Suprapubic skin (tissue), 4 donors: ENCODE data around the gene FBXO17.

Source experiments
- POLR2A ChIP-seq, 2 donors: fragments of 450-650 bp; IDR thresholded peaks; one replicate each; pipeline ENCODE4 v1.6.1; 2017; ENCODE audit warnings: antibody characterized with exemption in 2 of 2, mild to moderate bottlenecking in 2 of 2, moderate library complexity in 2 of 2
- POLR2AphosphoS5 ChIP-seq, 3 donors: sonication (generic); formaldehyde crosslinking; IDR thresholded peaks; one replicate each; pipeline ENCODE4 v1.6.1; 2017; ENCODE audit warnings: antibody characterized with exemption in 3 of 3
- TF ChIP-seq, protein P1 (sequence below), 2 donors: fragments of 200-600 bp in 1 of 2; fragments of 450-650 bp in 1 of 2; sonication (generic) in 1 of 2; IDR thresholded peaks; one replicate each; pipeline ENCODE4 v1.5.1; 2016 to 2019; ENCODE audit warnings: antibody characterized with exemption in 2 of 2, mild to moderate bottlenecking in 1 of 2, moderate library complexity in 1 of 2

DNA sequence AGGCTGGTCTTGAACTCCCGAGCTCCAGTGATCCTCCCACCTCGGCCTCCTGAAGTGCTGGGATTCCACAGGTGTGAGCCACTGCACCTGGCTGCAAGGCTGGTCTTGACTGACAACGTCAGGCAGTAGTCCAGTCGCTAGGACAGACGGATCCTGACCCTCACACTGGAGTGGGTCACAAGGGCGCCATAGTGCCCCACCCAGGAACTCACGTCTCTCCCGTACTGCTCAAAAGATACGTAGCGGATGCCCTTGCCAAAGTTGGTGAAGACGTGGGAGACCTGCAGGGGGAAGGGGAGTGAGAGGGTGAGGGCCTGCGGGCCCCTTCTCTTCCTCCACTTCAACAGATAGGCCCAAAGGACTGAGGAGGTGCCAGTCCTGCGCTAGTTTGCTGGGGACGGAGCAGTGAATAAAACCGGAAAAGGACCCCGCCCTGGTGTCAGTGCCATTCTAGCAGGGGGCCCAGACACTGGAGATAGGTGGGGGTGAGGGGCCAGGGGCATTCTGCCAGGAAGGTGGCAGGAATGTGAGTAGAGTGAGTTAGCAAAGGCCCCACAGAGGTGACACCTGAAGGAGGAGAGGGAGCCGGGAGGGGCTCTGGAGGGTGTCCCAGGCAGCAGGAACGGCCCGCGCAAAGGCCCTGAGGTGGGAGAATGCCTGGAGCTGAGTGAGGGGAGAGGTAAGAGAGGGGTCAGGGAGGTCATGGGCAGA, 32.9 kb downstream of the FBXO17 start:
- TF ChIP-seq POLR2AphosphoS5 (IDR thresholded peaks at IDR 0.05) (no peak), POLR2A (IDR thresholded peaks at IDR 0.05) (no peak)
- TF ChIP-seq, protein P1, sequence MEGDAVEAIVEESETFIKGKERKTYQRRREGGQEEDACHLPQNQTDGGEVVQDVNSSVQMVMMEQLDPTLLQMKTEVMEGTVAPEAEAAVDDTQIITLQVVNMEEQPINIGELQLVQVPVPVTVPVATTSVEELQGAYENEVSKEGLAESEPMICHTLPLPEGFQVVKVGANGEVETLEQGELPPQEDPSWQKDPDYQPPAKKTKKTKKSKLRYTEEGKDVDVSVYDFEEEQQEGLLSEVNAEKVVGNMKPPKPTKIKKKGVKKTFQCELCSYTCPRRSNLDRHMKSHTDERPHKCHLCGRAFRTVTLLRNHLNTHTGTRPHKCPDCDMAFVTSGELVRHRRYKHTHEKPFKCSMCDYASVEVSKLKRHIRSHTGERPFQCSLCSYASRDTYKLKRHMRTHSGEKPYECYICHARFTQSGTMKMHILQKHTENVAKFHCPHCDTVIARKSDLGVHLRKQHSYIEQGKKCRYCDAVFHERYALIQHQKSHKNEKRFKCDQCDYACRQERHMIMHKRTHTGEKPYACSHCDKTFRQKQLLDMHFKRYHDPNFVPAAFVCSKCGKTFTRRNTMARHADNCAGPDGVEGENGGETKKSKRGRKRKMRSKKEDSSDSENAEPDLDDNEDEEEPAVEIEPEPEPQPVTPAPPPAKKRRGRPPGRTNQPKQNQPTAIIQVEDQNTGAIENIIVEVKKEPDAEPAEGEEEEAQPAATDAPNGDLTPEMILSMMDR (IDR thresholded peaks at IDR 0.05): no peak
